GM10266 (cell line): ENCODE measurements around the gene NELFA.

Experiments
- DNase-seq: peaks from one replicate; pipeline ENCODE4 v3.0.0; 2012; ENCODE audit errors: extremely low spot score
- TF ChIP-seq, protein P1 (sequence below): IDR thresholded peaks from 2 replicates; pipeline ENCODE4 v1.5.1; 2012; ENCODE audit warnings: mild to moderate bottlenecking, low read depth; ENCODE audit not compliant: control insufficient read depth, insufficient read depth; ENCODE audit errors: missing control alignments

The NELFA gene

DNA sequence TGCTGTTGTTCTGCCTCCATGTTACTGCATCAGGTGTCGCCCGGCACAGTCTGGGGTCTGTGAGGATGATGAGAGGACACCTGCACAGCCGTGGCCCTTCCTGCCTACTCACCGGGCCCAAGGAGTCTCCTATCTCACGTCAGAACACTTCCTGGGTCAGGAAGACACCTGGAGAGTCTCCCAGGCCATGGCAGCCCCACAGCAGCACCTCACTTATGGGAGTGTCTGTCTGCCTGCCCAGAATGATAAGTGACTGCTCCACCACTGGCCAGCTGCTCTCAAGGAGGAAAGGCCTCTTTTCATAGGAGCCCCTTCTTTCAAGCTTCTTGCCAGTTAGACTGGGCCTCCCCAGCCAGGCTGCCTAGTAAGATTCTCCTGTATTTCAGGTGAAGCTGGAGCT lies 56.1 kb downstream of the NELFA start:
- TF ChIP-seq, protein P1, sequence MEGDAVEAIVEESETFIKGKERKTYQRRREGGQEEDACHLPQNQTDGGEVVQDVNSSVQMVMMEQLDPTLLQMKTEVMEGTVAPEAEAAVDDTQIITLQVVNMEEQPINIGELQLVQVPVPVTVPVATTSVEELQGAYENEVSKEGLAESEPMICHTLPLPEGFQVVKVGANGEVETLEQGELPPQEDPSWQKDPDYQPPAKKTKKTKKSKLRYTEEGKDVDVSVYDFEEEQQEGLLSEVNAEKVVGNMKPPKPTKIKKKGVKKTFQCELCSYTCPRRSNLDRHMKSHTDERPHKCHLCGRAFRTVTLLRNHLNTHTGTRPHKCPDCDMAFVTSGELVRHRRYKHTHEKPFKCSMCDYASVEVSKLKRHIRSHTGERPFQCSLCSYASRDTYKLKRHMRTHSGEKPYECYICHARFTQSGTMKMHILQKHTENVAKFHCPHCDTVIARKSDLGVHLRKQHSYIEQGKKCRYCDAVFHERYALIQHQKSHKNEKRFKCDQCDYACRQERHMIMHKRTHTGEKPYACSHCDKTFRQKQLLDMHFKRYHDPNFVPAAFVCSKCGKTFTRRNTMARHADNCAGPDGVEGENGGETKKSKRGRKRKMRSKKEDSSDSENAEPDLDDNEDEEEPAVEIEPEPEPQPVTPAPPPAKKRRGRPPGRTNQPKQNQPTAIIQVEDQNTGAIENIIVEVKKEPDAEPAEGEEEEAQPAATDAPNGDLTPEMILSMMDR = no peak
- DNase-seq = no peak

DNA sequence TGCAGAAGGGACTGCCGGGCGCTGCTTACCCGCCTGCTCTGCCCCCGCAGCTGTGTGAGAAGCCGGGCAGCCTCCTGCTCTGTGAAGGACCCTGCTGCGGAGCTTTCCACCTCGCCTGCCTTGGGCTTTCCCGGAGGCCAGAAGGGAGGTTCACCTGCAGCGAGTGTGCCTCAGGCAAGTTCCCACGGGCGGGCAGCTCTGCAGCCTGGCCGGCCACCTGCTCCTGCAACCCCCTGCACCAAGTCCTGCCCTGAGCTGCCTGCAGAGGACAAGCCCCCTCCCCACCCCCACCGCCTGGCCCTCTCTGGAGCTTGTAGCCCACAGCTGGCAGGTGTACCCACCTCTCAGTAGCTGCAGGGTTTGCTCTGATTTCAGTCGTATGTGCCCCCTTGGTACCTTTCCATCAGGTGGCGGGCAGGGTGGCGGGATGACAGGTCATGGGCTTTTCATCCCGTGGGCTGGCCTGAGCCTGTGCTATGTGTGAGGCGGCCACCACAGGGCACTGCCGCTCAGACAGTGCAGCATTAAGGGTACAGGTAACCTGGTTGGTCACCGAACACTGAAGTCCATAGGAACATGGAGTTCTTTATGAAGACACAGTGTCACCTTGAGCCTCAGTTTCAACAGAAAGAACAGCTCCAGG lies 56.6 kb downstream of the NELFA start:
- no peak for DNase-seq
- TF ChIP-seq, protein P1 = no peak

DNA sequence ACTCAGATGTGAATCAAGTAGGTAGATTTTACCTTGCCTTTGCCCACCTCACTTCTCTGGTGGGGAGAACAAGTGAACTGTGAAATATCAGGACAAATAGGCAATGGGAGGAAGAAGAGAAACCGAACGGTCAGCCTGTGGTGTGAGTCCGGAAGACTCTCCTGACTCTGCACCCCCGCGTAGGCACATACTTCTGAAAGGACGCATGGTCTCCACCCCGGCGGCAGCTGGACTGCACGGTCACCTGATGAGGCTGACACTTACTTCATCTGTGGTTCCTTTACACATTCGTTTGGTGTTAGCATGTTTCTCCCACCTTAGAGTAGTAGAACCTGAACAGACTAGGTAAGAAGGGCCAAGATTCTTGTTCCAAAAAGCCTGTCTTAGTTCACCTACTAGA lies 58.4 kb downstream of the NELFA start:
- TF ChIP-seq, protein P1 = no peak
- no peak for DNase-seq

DNA sequence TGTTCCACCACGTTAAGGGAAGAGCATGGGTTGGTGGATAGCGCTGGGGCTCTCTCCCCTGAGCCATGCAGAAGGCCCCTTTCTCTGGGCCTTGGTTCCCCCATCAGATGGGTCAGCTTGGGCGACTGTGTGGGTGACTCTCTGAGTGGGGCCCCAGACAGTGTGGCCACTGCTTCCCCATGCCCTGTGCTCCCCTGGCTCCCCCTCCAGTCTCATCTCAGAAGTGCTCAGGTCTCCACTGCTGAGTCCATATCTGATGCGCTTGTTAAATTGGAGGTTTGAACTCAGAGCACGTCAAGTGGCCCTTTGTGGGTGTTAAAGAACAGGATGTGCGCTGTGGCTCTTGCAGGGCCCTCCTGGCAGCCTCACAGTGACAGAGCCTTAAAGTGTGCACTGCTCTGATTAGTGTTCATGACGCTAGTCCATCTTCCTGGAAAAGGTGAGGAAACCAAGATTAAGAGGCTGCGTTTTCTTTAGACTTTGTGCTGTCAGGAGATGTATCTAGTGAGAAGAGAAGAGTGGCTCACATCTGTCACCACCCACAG lies 59.8 kb downstream of the NELFA start:
- DNase-seq = no peak
- TF ChIP-seq, protein P1 = no peak

DNA sequence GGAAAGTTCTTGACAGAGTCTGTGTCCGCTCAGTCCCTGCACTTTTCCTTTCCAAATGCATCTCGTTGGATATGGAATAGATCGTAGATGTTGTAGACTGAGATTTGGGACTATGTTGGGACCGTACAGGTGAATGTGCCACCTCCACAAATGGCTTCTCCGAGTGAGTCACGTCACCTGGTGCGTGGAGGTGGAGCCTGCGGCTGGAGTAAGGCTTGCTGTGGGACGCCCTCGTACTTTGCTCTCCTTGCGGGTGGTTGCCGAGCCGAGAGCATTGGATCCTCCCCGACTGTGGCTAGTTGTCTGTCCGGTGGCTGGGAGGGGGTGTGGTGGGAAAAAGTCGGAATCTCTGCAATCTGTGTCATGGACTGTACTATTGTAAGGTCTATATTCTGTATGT lies 60.5 kb downstream of the NELFA start:
- TF ChIP-seq, protein P1 = no peak
- DNase-seq = no peak

DNA sequence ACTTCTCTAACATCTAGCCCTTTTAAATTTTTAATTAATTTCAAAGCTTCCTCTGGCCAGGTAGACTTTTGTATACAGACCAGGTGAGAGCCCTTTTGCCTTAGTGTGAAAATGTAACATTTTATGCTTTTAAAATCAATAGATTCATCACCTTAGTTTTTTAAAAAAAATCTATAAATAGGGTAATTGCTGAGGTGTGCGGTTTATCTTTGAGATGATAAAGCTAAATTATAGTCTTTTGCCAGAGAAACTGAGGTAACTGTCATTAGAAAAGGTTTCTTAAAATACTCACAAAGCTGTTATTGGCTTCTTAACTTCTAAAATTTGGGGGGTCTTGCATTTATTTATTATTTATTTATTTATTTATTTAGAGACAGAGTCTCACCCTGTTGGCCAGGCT lies 62.9 kb downstream of the NELFA start:
- TF ChIP-seq, protein P1 = no peak
- no peak for DNase-seq

DNA sequence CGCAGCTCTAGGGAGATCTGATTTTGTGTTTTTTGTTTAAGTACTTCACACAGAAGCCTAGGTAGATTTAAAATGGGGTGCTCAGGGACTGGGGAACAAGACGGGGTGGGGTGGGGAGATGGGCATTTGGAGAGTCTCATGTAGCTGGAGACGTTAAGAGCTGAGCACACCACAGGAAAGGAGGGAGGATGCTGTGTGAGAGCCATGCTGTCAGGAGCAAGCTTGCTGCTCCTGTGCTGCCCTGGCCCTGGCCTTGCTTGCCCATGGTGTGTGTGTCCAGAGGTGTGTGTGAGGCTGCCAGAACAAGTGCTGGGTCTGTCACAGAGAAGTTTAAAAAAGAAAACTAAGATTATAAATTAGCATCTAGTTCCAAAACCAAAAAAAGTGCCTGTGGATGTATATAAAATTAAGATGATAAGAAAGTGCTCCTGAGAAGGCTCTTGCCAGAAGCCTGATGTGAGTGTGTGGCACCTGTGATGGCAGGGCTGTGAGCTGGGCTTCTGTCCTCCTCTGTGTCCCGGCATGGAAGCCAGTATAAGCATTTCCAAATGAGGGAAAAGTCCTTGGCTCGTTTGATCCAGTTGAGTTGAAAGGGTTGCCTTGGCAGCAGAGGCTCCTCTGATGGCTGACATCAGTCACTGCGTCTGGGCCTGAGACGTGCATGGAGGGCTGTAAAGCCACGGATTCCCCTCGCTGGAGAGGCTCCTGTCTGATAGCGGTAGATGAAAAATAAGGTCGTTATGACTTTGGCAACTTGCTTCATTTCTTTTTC lies 63.5 kb downstream of the NELFA start:
- TF ChIP-seq, protein P1 = no peak
- DNase-seq = no peak
